Amniotic epithelial cell (primary cell): Measurements from ENCODE around the gene PTMS.
A peak's percentile ranks its signal among the peaks of the same experiment; 100 is the strongest.

Source experiments
- DNase-seq: peaks from one replicate; pipeline ENCODE4 v3.0.0-alpha.2; 2010; ENCODE audit warnings: low read depth

Gene PTMS

GRCh38 chr12:6752167-6752920 is 13.8 kb upstream of the PTMS start:
- peak; percentile 57 for DNase-seq

GRCh38 chr12:6752921-6753771 is 13.0 kb upstream of the PTMS start, which contains the start of gene MLF2:
Gene MLF2, minus strand, starts transcription at chr12:6753141. Its CDS starts 807 bp downstream, at chr12:6752334.
- peak; percentile 99 for DNase-seq

- DNase-seq = no peak
Observed at GRCh38 chr12:6753772-6754356, 12.3 kb upstream of the PTMS start.

GRCh38 chr12:6754411-6754810 is 11.8 kb upstream of the PTMS start:
- no peak for DNase-seq

- no peak for DNase-seq
Observed at GRCh38 chr12:6757028-6757690, 9.0 kb upstream of the PTMS start.

- no peak for DNase-seq
Observed at GRCh38 chr12:6758506-6759095, 7.6 kb upstream of the PTMS start.

- no peak for DNase-seq
Observed at GRCh38 chr12:6759741-6760140, 6.4 kb upstream of the PTMS start.

- no peak for DNase-seq
Observed at GRCh38 chr12:6763380-6763779, 2.8 kb upstream of the PTMS start.

GRCh38 chr12:6764011-6764828 is 1.9 kb upstream of the PTMS start:
- DNase-seq = peak; percentile 99

GRCh38 chr12:6765048-6765633 is 1.0 kb upstream of the PTMS start:
- DNase-seq = no peak

- DNase-seq = peak; percentile 57
Observed at GRCh38 chr12:6766651-6767349, 637 bp downstream of the PTMS start.

- no peak for DNase-seq
Observed at GRCh38 chr12:6767353-6768319, 1.5 kb downstream of the PTMS start.

- no peak for DNase-seq
Observed at GRCh38 chr12:6768437-6768914, 2.3 kb downstream of the PTMS start.

- DNase-seq = peak; percentile 33
Observed at GRCh38 chr12:6768990-6769389, 2.8 kb downstream of the PTMS start.

- no peak for DNase-seq
Observed at GRCh38 chr12:6769666-6770065, 3.5 kb downstream of the PTMS start.

- DNase-seq = no peak
Observed at GRCh38 chr12:6770094-6770493, 3.9 kb downstream of the PTMS start.

- no peak for DNase-seq
Observed at GRCh38 chr12:6770600-6770999, 4.4 kb downstream of the PTMS start.

- no peak for DNase-seq
Observed at GRCh38 chr12:6771091-6771495, 4.9 kb downstream of the PTMS start.
